Measurements from ENCODE around the gene EGFL6.
A peak's percentile ranks its signal among the peaks of the same experiment; 100 is the strongest.
"Not testable (repeated sequence)": the region's sequence is repeated elsewhere in the genome, so short reads cannot be mapped to it uniquely, and the experiment has no call there.

The EGFL6 gene

GRCh38 chrX:13614154-13614553 is 44.8 kb downstream of the EGFL6 start:
- Histone ChIP-seq H3K27ac (ENCODE audit: low read depth, low read length) (no peak overlapping the region), H3K9ac (ENCODE audit: low read length in 5 of 5) (no peak overlapping the region), H3K36me3 (ENCODE audit: control insufficient read depth in 5 of 5, insufficient read depth in 5 of 5, low read length in 5 of 5) (no peaks in the 10 kb centered on the region), H3K27me3 (ENCODE audit: control insufficient read depth in 5 of 5, insufficient read depth in 4 of 5, low read length in 5 of 5) (peaks cover 0 to 8% (median 0%) of the 10 kb centered on the region in 5 donors), H3K4me3 (ENCODE audit: low read depth in 1 of 5, low read length in 5 of 5) (no peak overlapping the region), H3K9me3 (ENCODE audit: control insufficient read depth in 5 of 5, low read length in 5 of 5) (peaks cover 0 to 5% (median 0%) of the 10 kb centered on the region in 5 donors), H3K4me1 (ENCODE audit: control insufficient read depth in 5 of 5, insufficient read depth in 5 of 5, low read length in 5 of 5) (no peaks in the 10 kb centered on the region)

- Histone ChIP-seq H3K36me3 (ENCODE audit: control insufficient read depth in 5 of 5, insufficient read depth in 5 of 5, low read length in 5 of 5) (no peaks in the 10 kb centered on the region), H3K27me3 (ENCODE audit: control insufficient read depth in 5 of 5, insufficient read depth in 4 of 5, low read length in 5 of 5) (peaks cover 0 to 10% (median 0%) of the 10 kb centered on the region in 5 donors), H3K9ac (ENCODE audit: low read length in 5 of 5) (no peak overlapping the region), H3K9me3 (ENCODE audit: control insufficient read depth in 5 of 5, low read length in 5 of 5) (peaks cover 2 to 11% (median 8%) of the 10 kb centered on the region in 5 donors), H3K4me1 (ENCODE audit: control insufficient read depth in 5 of 5, insufficient read depth in 5 of 5, low read length in 5 of 5) (no peaks in the 10 kb centered on the region), H3K27ac (ENCODE audit: low read depth, low read length) (no peak overlapping the region), H3K4me3 (ENCODE audit: low read depth in 1 of 5, low read length in 5 of 5) (no peak overlapping the region)
These were observed 50.8 kb downstream of the EGFL6 start for GRCh38 chrX:13620207-13620606.

GRCh38 chrX:13622401-13622964 is 53.1 kb downstream of the EGFL6 start:
- Histone ChIP-seq H3K4me3 (ENCODE audit: low read depth in 1 of 5, low read length in 5 of 5) (no peak overlapping the region), H3K36me3 (ENCODE audit: control insufficient read depth in 5 of 5, insufficient read depth in 5 of 5, low read length in 5 of 5) (no peaks in the 10 kb centered on the region), H3K9me3 (ENCODE audit: control insufficient read depth in 5 of 5, low read length in 5 of 5) (peaks cover 2 to 11% (median 8%) of the 10 kb centered on the region in 5 donors), H3K27ac (ENCODE audit: low read depth, low read length) (no peak overlapping the region), H3K4me1 (ENCODE audit: control insufficient read depth in 5 of 5, insufficient read depth in 5 of 5, low read length in 5 of 5) (no peaks in the 10 kb centered on the region), H3K9ac (ENCODE audit: low read length in 5 of 5) (no peak overlapping the region), H3K27me3 (ENCODE audit: control insufficient read depth in 5 of 5, insufficient read depth in 4 of 5, low read length in 5 of 5) (peaks cover 0 to 10% (median 0%) of the 10 kb centered on the region in 5 donors)

- H3K36me3 ChIP-seq (ENCODE audit: control insufficient read depth in 5 of 5, insufficient read depth in 5 of 5, low read length in 5 of 5), result no peaks in the 10 kb centered on the region
- no peak overlapping the region for H3K9ac ChIP-seq (ENCODE audit: low read length in 5 of 5)
- H3K27me3 ChIP-seq (ENCODE audit: control insufficient read depth in 5 of 5, insufficient read depth in 4 of 5, low read length in 5 of 5), result peaks cover 0 to 4% (median 0%) of the 10 kb centered on the region in 5 donors
- H3K27ac ChIP-seq (ENCODE audit: low read depth, low read length), result no peak overlapping the region
- no peak overlapping the region for H3K4me3 ChIP-seq (ENCODE audit: low read depth in 1 of 5, low read length in 5 of 5)
- no peaks in the 10 kb centered on the region for H3K4me1 ChIP-seq (ENCODE audit: control insufficient read depth in 5 of 5, insufficient read depth in 5 of 5, low read length in 5 of 5)
- H3K9me3 ChIP-seq (ENCODE audit: control insufficient read depth in 5 of 5, low read length in 5 of 5), result peaks cover 4 to 16% (median 12%) of the 10 kb centered on the region in 5 donors
These were observed 57.9 kb downstream of the EGFL6 start for GRCh38 chrX:13627306-13627705.

GRCh38 chrX:13637224-13637623 is 67.8 kb downstream of the EGFL6 start:
- Histone ChIP-seq H3K27me3 (ENCODE audit: control insufficient read depth in 5 of 5, insufficient read depth in 4 of 5, low read length in 5 of 5) (peaks cover 0 to 17% (median 8%) of the 10 kb centered on the region in 5 donors), H3K4me3 (ENCODE audit: low read depth in 1 of 5, low read length in 5 of 5) (peak overlapping the region in 1 of 5 donors; percentile 29), H3K9me3 (ENCODE audit: control insufficient read depth in 5 of 5, low read length in 5 of 5) (peaks cover 3 to 23% (median 14%) of the 10 kb centered on the region in 5 donors)
- not testable (repeated sequence) for H3K4me1 ChIP-seq (ENCODE audit: control insufficient read depth in 5 of 5, insufficient read depth in 5 of 5, low read length in 5 of 5); H3K9ac ChIP-seq (ENCODE audit: low read length in 5 of 5); H3K36me3 ChIP-seq (ENCODE audit: control insufficient read depth in 5 of 5, insufficient read depth in 5 of 5, low read length in 5 of 5); H3K27ac ChIP-seq (ENCODE audit: low read depth, low read length)

- Histone ChIP-seq H3K4me3 (ENCODE audit: low read depth in 1 of 5, low read length in 5 of 5) (no peak overlapping the region), H3K9ac (ENCODE audit: low read length in 5 of 5) (no peak overlapping the region), H3K27me3 (ENCODE audit: control insufficient read depth in 5 of 5, insufficient read depth in 4 of 5, low read length in 5 of 5) (peaks cover 0 to 17% (median 8%) of the 10 kb centered on the region in 5 donors), H3K4me1 (ENCODE audit: control insufficient read depth in 5 of 5, insufficient read depth in 5 of 5, low read length in 5 of 5) (no peaks in the 10 kb centered on the region), H3K36me3 (ENCODE audit: control insufficient read depth in 5 of 5, insufficient read depth in 5 of 5, low read length in 5 of 5) (no peaks in the 10 kb centered on the region), H3K27ac (ENCODE audit: low read depth, low read length) (no peak overlapping the region), H3K9me3 (ENCODE audit: control insufficient read depth in 5 of 5, low read length in 5 of 5) (peaks cover 3 to 23% (median 14%) of the 10 kb centered on the region in 5 donors)
These were observed 68.6 kb downstream of the EGFL6 start for GRCh38 chrX:13638021-13638420.

- H3K9ac ChIP-seq (ENCODE audit: low read length in 5 of 5), result no peak overlapping the region
- no peak overlapping the region for H3K27ac ChIP-seq (ENCODE audit: low read depth, low read length)
- peaks cover 0 to 17% (median 8%) of the 10 kb centered on the region in 5 donors for H3K27me3 ChIP-seq (ENCODE audit: control insufficient read depth in 5 of 5, insufficient read depth in 4 of 5, low read length in 5 of 5)
- H3K36me3 ChIP-seq (ENCODE audit: control insufficient read depth in 5 of 5, insufficient read depth in 5 of 5, low read length in 5 of 5), result no peaks in the 10 kb centered on the region
- H3K4me1 ChIP-seq (ENCODE audit: control insufficient read depth in 5 of 5, insufficient read depth in 5 of 5, low read length in 5 of 5), result no peaks in the 10 kb centered on the region
- no peak overlapping the region for H3K4me3 ChIP-seq (ENCODE audit: low read depth in 1 of 5, low read length in 5 of 5)
- H3K9me3 ChIP-seq (ENCODE audit: control insufficient read depth in 5 of 5, low read length in 5 of 5), result peaks cover 3 to 23% (median 14%) of the 10 kb centered on the region in 5 donors
These were observed 69.4 kb downstream of the EGFL6 start for GRCh38 chrX:13638826-13639225.

- H3K9ac ChIP-seq (ENCODE audit: low read length in 5 of 5); H3K4me3 ChIP-seq (ENCODE audit: low read depth in 1 of 5, low read length in 5 of 5); H3K4me1 ChIP-seq (ENCODE audit: control insufficient read depth in 5 of 5, insufficient read depth in 5 of 5, low read length in 5 of 5); H3K36me3 ChIP-seq (ENCODE audit: control insufficient read depth in 5 of 5, insufficient read depth in 5 of 5, low read length in 5 of 5); H3K27ac ChIP-seq (ENCODE audit: low read depth, low read length): not testable (repeated sequence)
- H3K27me3 ChIP-seq (ENCODE audit: control insufficient read depth in 5 of 5, insufficient read depth in 4 of 5, low read length in 5 of 5), result peaks cover 0 to 15% (median 7%) of the 10 kb centered on the region in 5 donors
- peaks cover 3 to 12% (median 10%) of the 10 kb centered on the region in 5 donors for H3K9me3 ChIP-seq (ENCODE audit: control insufficient read depth in 5 of 5, low read length in 5 of 5)
These were observed 72.3 kb downstream of the EGFL6 start for GRCh38 chrX:13641684-13642083.

- no peak overlapping the region for H3K9ac ChIP-seq (ENCODE audit: low read length in 5 of 5)
- no peak overlapping the region for H3K27ac ChIP-seq (ENCODE audit: low read depth, low read length)
- no peaks in the 10 kb centered on the region for H3K36me3 ChIP-seq (ENCODE audit: control insufficient read depth in 5 of 5, insufficient read depth in 5 of 5, low read length in 5 of 5)
- H3K4me1 ChIP-seq (ENCODE audit: control insufficient read depth in 5 of 5, insufficient read depth in 5 of 5, low read length in 5 of 5), result peaks cover 0 to 6% (median 0%) of the 10 kb centered on the region in 5 donors
- H3K4me3 ChIP-seq (ENCODE audit: low read depth in 1 of 5, low read length in 5 of 5), result no peak overlapping the region
- no peaks in the 10 kb centered on the region for H3K9me3 ChIP-seq (ENCODE audit: control insufficient read depth in 5 of 5, low read length in 5 of 5)
- peaks cover 0 to 10% (median 8%) of the 10 kb centered on the region in 5 donors for H3K27me3 ChIP-seq (ENCODE audit: control insufficient read depth in 5 of 5, insufficient read depth in 4 of 5, low read length in 5 of 5)
These were observed 76.2 kb downstream of the EGFL6 start for GRCh38 chrX:13645464-13646153.

- H3K36me3 ChIP-seq (ENCODE audit: control insufficient read depth in 5 of 5, insufficient read depth in 5 of 5, low read length in 5 of 5), result no peaks in the 10 kb centered on the region
- H3K4me3 ChIP-seq (ENCODE audit: low read depth in 1 of 5, low read length in 5 of 5), result no peak overlapping the region
- H3K27me3 ChIP-seq (ENCODE audit: control insufficient read depth in 5 of 5, insufficient read depth in 4 of 5, low read length in 5 of 5), result peaks cover 0 to 9% (median 8%) of the 10 kb centered on the region in 5 donors
- H3K9ac ChIP-seq (ENCODE audit: low read length in 5 of 5), result no peak overlapping the region
- H3K9me3 ChIP-seq (ENCODE audit: control insufficient read depth in 5 of 5, low read length in 5 of 5), result no peaks in the 10 kb centered on the region
- H3K27ac ChIP-seq (ENCODE audit: low read depth, low read length), result no peak overlapping the region
- H3K4me1 ChIP-seq (ENCODE audit: control insufficient read depth in 5 of 5, insufficient read depth in 5 of 5, low read length in 5 of 5), result peaks cover 0 to 6% (median 0%) of the 10 kb centered on the region in 5 donors
These were observed 76.8 kb downstream of the EGFL6 start for GRCh38 chrX:13646154-13646549.
